ENCODE data around the gene SESN3.
A peak's percentile ranks its signal among the peaks of the same experiment; 100 is the strongest.
"Not testable (repeated sequence)": the region's sequence is repeated elsewhere in the genome, so short reads cannot be mapped to it uniquely, and the experiment has no call there.

SESN3 gene

GRCh38 chr11:95242845-95243605, 12.0 kb upstream of the SESN3 start:
- no peak overlapping the region; the same call in 1 of the 2 replicates for H3K4me3 ChIP-seq (ENCODE audit: low read length)
- TF ChIP-seq ZNF274 (IDR thresholded peaks at IDR 0.05; ENCODE audit: low read depth, low read length): no peak

DNA sequence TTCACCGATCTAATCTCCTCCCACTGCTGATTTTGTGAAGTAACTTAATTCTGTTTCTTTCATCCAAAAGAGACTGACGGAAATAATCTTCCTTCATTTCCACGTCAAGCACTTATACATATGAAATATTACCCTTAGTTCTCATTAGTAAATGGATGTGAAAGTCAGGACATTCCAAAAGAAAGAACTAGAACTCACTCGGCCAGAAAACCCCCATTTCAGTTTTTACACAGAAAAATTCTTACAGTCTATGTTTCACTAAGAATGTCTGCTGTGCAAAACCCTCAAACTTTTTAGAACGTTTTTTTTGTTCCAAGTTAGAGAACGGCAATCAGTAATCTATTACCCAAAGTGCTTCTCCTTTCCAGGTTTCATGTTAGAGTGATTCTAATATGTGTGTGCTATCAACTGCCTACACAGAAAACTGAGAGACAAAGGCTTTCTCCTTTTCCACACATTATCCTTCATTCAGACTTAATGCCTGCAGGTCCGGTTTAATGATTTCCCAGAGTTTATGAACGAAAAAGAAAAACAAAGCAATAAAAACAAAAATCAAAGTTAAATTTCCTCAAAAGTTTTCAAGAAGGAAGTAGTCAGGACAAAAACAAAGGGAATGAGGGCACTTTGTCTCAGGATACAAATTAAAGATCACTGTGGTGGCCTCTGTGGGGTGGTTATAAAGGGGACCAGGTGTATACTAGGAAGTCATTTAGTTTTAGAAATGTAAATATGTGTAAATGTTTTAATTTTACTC, 11.3 kb upstream of the SESN3 start:
- peak overlapping the region; percentile 36; the same call in 1 of the 2 replicates for H3K4me3 ChIP-seq (ENCODE audit: low read length)
- TF ChIP-seq ZNF274 (IDR thresholded peaks at IDR 0.05; ENCODE audit: low read depth, low read length): no peak

- H3K4me3 ChIP-seq (ENCODE audit: low read length): peak overlapping the region; percentile 36; the same call in 1 of the 2 replicates
- no peak for TF ChIP-seq ZNF274 (IDR thresholded peaks at IDR 0.05; ENCODE audit: low read depth, low read length)
Measured at GRCh38 chr11:95241681-95242081, 10.7 kb upstream of the SESN3 start.

GRCh38 chr11:95239871-95240649, 9.1 kb upstream of the SESN3 start:
- TF ChIP-seq ZNF274 (IDR thresholded peaks at IDR 0.05; ENCODE audit: low read depth, low read length): no peak
- no peak overlapping the region for H3K4me3 ChIP-seq (ENCODE audit: low read length)

GRCh38 chr11:95232666-95233065, 1.7 kb upstream of the SESN3 start:
- no peak for TF ChIP-seq ZNF274 (IDR thresholded peaks at IDR 0.05; ENCODE audit: low read depth, low read length)
- H3K4me3 ChIP-seq (ENCODE audit: low read length): peak overlapping the region; percentile 63

GRCh38 chr11:95231881-95232605, 1.0 kb upstream of the SESN3 start:
- H3K4me3 ChIP-seq (ENCODE audit: low read length): peak overlapping the region; percentile 63

DNA sequence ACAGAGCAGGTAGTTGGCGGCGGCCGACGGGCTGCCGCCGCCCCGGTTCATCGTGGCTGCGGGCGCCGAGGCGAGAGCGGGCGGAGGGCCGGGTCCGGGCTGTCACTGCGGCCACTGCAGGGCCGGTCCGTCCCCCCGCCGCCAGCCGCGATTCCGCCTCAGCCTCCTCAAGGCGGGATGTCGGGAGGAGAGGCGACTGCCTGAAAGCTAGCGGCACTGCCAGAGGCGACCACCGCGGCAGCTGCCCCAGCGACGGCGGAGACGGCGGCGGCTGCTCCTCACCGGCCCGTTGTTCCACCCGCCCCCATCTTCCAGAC, 234 bp downstream of the SESN3 start:
- TF ChIP-seq ZNF274 (IDR thresholded peaks at IDR 0.05; ENCODE audit: low read depth, low read length): no peak
- peak overlapping the region; percentile 74 for H3K4me3 ChIP-seq (ENCODE audit: low read length)

More at GRCh38 chr11:95231881-95232605, 1.0 kb upstream of the SESN3 start:
- no peak for TF ChIP-seq ZNF274 (IDR thresholded peaks at IDR 0.05; ENCODE audit: low read depth, low read length)

- TF ChIP-seq ZNF274 (IDR thresholded peaks at IDR 0.05; ENCODE audit: low read depth, low read length): no peak
- H3K4me3 ChIP-seq (ENCODE audit: low read length): peak overlapping the region; percentile 74
Measured at GRCh38 chr11:95229993-95230809, 801 bp downstream of the SESN3 start.

DNA sequence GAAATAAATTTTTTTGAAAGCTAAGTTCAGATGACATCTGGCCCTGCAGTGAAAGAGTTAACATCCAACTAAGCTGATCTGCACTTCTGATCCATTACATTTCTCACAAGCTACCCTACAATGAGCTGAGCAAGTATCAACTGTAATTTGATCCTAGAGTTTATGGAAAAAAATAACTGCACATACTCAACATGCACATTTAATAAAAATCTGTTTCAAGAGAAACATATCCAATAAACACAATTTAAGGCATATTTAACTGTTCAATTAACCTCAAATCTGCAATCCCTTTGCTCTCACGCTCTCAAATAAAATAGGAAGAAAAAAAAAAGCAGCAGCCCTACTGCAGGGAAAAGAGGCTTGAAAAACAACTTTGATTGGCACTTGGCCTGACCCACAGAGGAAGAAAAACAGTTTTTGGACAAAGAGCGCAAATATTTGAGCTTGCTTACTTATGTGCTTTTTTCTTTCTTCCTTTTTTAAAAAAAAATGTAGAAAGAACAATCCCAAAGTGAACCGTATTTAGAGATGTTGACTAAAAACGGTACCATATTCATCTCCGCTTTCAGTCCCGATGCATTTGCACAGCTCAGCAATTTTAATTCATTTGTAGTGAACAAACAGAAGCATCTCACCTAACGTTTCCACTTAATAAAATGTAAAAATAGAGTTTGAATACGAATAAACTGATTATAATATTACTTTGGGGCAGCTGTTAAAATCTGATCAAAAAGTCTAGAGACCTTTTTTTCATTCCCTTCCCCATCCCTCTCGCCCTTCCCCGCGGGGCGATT, 1.6 kb downstream of the SESN3 start:
- TF ChIP-seq ZNF274 (IDR thresholded peaks at IDR 0.05; ENCODE audit: low read depth, low read length): no peak
- H3K4me3 ChIP-seq (ENCODE audit: low read length): peak overlapping the region; percentile 74

- TF ChIP-seq ZNF274 (IDR thresholded peaks at IDR 0.05; ENCODE audit: low read depth, low read length): no peak
- no peak overlapping the region; the same call in 1 of the 2 replicates for H3K4me3 ChIP-seq (ENCODE audit: low read length)
Measured at GRCh38 chr11:95228081-95228749, 2.8 kb downstream of the SESN3 start.

DNA sequence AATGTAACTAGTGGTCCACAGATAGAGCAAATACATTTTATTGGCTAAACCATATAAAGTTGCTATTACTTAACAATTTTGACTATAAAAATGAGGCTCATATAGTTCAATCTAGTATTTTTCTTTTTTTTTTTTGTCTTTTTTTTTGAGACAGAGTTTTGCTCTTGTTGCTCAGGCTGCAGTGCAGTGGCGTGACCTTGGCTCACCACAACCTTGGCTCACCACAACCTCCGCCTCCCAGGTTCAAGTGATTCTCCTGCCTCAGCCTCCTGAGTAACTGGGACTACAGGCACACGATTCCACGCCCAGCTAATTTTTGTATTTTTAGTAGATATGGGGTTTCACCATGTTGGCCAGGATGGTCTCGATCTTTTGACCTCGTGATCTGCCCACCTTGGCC, 3.9 kb downstream of the SESN3 start:
- H3K4me3 ChIP-seq (ENCODE audit: low read length): not testable (repeated sequence)

DNA sequence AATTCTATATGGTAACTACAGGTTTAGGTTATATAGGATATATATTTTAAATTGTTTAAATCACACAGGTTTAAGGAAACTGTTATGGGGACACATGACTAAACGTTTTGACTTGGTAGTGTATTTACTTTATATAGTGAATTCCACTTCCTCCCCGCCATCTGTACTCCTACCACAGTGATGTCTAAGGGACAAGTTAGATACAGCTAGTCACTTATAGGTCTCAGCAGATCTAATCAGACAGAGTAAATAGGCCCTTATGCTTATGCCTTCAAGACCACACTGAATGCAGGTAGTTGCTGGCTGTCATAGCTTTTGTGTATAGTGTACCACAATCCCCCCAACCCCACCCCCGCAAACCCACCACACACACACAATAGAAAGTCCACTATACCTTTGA, 8.2 kb downstream of the SESN3 start:
- no peak overlapping the region for H3K4me3 ChIP-seq (ENCODE audit: low read length)
- TF ChIP-seq ZNF274 (IDR thresholded peaks at IDR 0.05; ENCODE audit: low read depth, low read length): no peak

All from GM08714 (cell line).